IgD-negative memory B cell (primary cell): ENCODE data around the gene METTL22. TPM values are rescaled to one million over a fixed set of nuclear protein-coding genes. Genes with fewer than 3 reads are reported as not detected.

Experiments
- polyA plus RNA-seq: library from polyadenylated mRNA; unstranded; fragments of 300-500 nt; fragmentation: Illumina TruSeq; gene quantifications from one replicate; pipeline ENCODE4 v1.2.3, GENCODE V29; 2021

METTL22 gene
- polyA plus RNA-seq, 1 donor from 2014 or later, result 17.5 TPM

Other genes starting within 250 kb of the METTL22 start
- gene TMEM114, start 31.2 kb upstream of the METTL22 start, polyA plus RNA-seq, result not detected
- 3.3 TPM for gene ABAT, start 52.9 kb downstream of the METTL22 start, polyA plus RNA-seq
- gene TMEM186, start 175.9 kb downstream of the METTL22 start, polyA plus RNA-seq, result 11.3 TPM
- 32.3 TPM for gene PMM2, start 176.1 kb downstream of the METTL22 start, polyA plus RNA-seq
- 36.4 TPM for gene CARHSP1, start 247.3 kb downstream of the METTL22 start, polyA plus RNA-seq